B cell (primary cell): ENCODE data around the gene RPAP2. TPM values are rescaled to one million over a fixed set of nuclear protein-coding genes. Genes with fewer than 3 reads are reported as not detected.

Experiments used
- ATAC-seq: fragments of 200-7000 bp; cut with Tn5 transposase; one replicate; pipeline ENCODE4 v1.10.0; 2021; ENCODE audit warnings: low read depth, mild to moderate bottlenecking, moderate number of reproducible peaks, moderate library complexity
- CTCF ChIA-PET: fragments of 350-600 bp; sonication (Branson Sonifier 250); formaldehyde crosslinking; loops from one replicate; lab custom pipeline; 2021; ENCODE audit warnings: antibody characterized with exemption, inconsistent platforms; lab: Charles Lee
- POLR2A ChIA-PET: fragments of 350-600 bp; sonication (Branson Sonifier 250); formaldehyde crosslinking; loops from one replicate; lab custom pipeline; 2021; ENCODE audit warnings: antibody characterized with exemption; lab: Charles Lee
- DNase-seq: peaks from one replicate; pipeline ENCODE4 v3.0.0; 2013
- H2AFZ ChIP-seq: 2 replicates; pipeline ENCODE4 v1.6.1; 2012; ENCODE audit warnings: mild to moderate bottlenecking, low read depth, low read length; ENCODE audit not compliant: insufficient read depth, poor library complexity, severe bottlenecking
- H3K27ac ChIP-seq, 2 donors: 1 replicate in 1 of 2; 2 replicates in 1 of 2; pipeline ENCODE4 v1.5.1; 2012 to 2013; ENCODE audit warnings: low read length in 2 of 2, mild to moderate bottlenecking in 2 of 2, moderate library complexity in 1 of 2
- H3K27me3 ChIP-seq, 4 experiments: fragments of 200-600 bp in 1 of 4; sonication (generic) in 1 of 4; replicated peaks in 1 of 4; 1 replicate in 2 of 4; 2 replicates in 2 of 4; pipeline versions ENCODE4 v1.6.1 to v1.7.0; 2013 to 2016; ENCODE audit warnings: low read length in 3 of 4, mild to moderate bottlenecking in 2 of 4, mixed read lengths in 1 of 4, moderate library complexity in 1 of 4; ENCODE audit not compliant: insufficient read depth in 4 of 4, control insufficient read depth in 3 of 4; ENCODE audit errors: control extremely low read depth in 1 of 4
- H3K36me3 ChIP-seq, 2 experiments: replicated peaks in 1 of 2; 1 replicate in 1 of 2; 2 replicates in 1 of 2; pipeline versions ENCODE4 v1.6.1 to v1.7.1; 2013; ENCODE audit warnings: low read length in 1 of 2; ENCODE audit not compliant: insufficient read depth in 2 of 2, control insufficient read depth in 1 of 2; ENCODE audit errors: control extremely low read depth in 1 of 2, extremely low read depth in 1 of 2
- H3K4me1 ChIP-seq, 2 donors: fragments of 200-600 bp in 1 of 2; sonication (generic) in 1 of 2; 1 replicate in 1 of 2; 2 replicates in 1 of 2; pipeline versions ENCODE4 v1.5.1 to v1.6.1; 2013 to 2017; ENCODE audit warnings: low read length in 2 of 2; ENCODE audit not compliant: control insufficient read depth in 2 of 2, insufficient read depth in 2 of 2
- H3K4me2 ChIP-seq: replicated peaks from 2 replicates; pipeline ENCODE3; 2012; ENCODE audit warnings: mild to moderate bottlenecking, low read depth, low read length; ENCODE audit not compliant: poor library complexity, severe bottlenecking
- H3K4me3 ChIP-seq, 5 experiments: fragments of 200-600 bp in 1 of 5; sonication (generic) in 1 of 5; 1 replicate in 3 of 5; 2 replicates in 2 of 5; pipeline versions ENCODE4 v1.5.1 to v1.7.0; 2011 to 2016; ENCODE audit warnings: low read length in 4 of 5, mild to moderate bottlenecking in 4 of 5, low read depth in 2 of 5, control low read depth in 1 of 5, moderate library complexity in 1 of 5; ENCODE audit not compliant: insufficient read depth in 1 of 5; ENCODE audit errors: control extremely low read depth in 1 of 5, extremely low read depth in 1 of 5
- H3K79me2 ChIP-seq: fragments of 200-600 bp; sonication (generic); one replicate; pipeline ENCODE4 v1.6.0; 2016; ENCODE audit warnings: low read length; ENCODE audit not compliant: control insufficient read depth, insufficient read depth
- H3K9ac ChIP-seq: fragments of 200-600 bp; sonication (generic); 2 replicates; pipeline ENCODE4 v1.6.1; 2017; ENCODE audit warnings: mild to moderate bottlenecking, low read length, moderate library complexity
- H3K9me3 ChIP-seq, 3 donors: one replicate each; pipeline versions ENCODE4 v1.6.1 to v1.7.1; 2013; ENCODE audit warnings: low read length in 2 of 3; ENCODE audit not compliant: control insufficient read depth in 2 of 3, insufficient read depth in 1 of 3; ENCODE audit errors: control extremely low read depth in 1 of 3
- H4K20me1 ChIP-seq: 2 replicates; pipeline ENCODE4 v1.6.0; 2012; ENCODE audit warnings: mild to moderate bottlenecking, low read length; ENCODE audit not compliant: insufficient read depth, control insufficient read depth, poor library complexity, severe bottlenecking
- H3K27ac Mint-ChIP-seq: one replicate; pipeline ENCODE4 v1.8.0; 2021; ENCODE audit warnings: mixed read lengths
- H3K27me3 Mint-ChIP-seq: one replicate; pipeline ENCODE4 v1.8.0; 2021; ENCODE audit warnings: mixed read lengths
- H3K4me1 Mint-ChIP-seq: one replicate; pipeline ENCODE4 v1.8.0; 2021; ENCODE audit warnings: mixed read lengths
- H3K4me3 Mint-ChIP-seq: one replicate; pipeline ENCODE4 v1.8.0; 2021; ENCODE audit warnings: mixed read lengths
- H3K9me3 Mint-ChIP-seq: one replicate; pipeline ENCODE4 v1.8.0; 2022; ENCODE audit warnings: mixed read lengths; ENCODE audit not compliant: insufficient read depth
- CTCF ChIP-seq: fragments of 200-600 bp; IDR thresholded peaks from one replicate; pipeline ENCODE4 v1.8.0; 2022; ENCODE audit warnings: antibody characterized with exemption, mild to moderate bottlenecking
- EZH2 ChIP-seq: IDR thresholded peaks from 2 replicates; pipeline ENCODE4 v1.6.1; 2012; ENCODE audit warnings: borderline replicate concordance, low read depth, mild to moderate bottlenecking, moderate library complexity, low read length; ENCODE audit not compliant: insufficient read depth, poor library complexity, severe bottlenecking
- WGBS: methylation state at CpG from one replicate; pipeline ENCODE4 v1.1.5; 2013; ENCODE audit warnings: missing lambda C conversion rate; ENCODE audit not compliant: insufficient coverage; 5-methylcytosine and 5-hydroxymethylcytosine counted together
- intact Hi-C: fragments of 100-400 bp; cut with micrococcal nuclease; formaldehyde crosslinking; loops from one replicate; pipeline ENCODE4 v1.10.0; 2022
- polyA plus RNA-seq: library from polyadenylated mRNA; depleted of rRNA; stranded (reverse); fragments of >200 nt; gene quantifications from 2 replicates; pipeline ENCODE4 v1.2.3, GENCODE V29; 2012
- total RNA-seq, 2 donors: library from RNA; stranded (reverse); fragments of 120-200 nt in 1 of 2; gene quantifications; 1 replicate in 1 of 2; 2 replicates in 1 of 2; pipeline versions ENCODE4 v1.2.3 to v1.2.4, GENCODE V29; 2013 to 2022

RPAP2 gene
- total and polyA plus RNA-seq, 2 donors (not counting 1 experiment from before 2014, with no cell fraction given) = 6.3 to 31.6 TPM

GRCh38 chr1:92443893-92444292 lies 145.0 kb downstream of the RPAP2 start:
- Histone ChIP-seq H2AFZ (no peak overlapping the region), H3K27ac (no peak overlapping the region), H3K36me3 (no peaks in the 10 kb centered on the region), H4K20me1 (no peaks in the 10 kb centered on the region), H3K9me3 (no peaks in the 10 kb centered on the region), H3K4me1 (no peaks in the 10 kb centered on the region), H3K4me3 (no peak overlapping the region), H3K9ac (no peak overlapping the region), H3K4me2 (no peak overlapping the region), H3K79me2 (no peaks in the 10 kb centered on the region), H3K27me3 (no peaks in the 10 kb centered on the region)
- Mint-ChIP-seq H3K4me1 (no peaks in the 10 kb centered on the region), H3K27me3 (no peaks in the 10 kb centered on the region), H3K4me3 (no peak overlapping the region), H3K9me3 (no peaks in the 10 kb centered on the region), H3K27ac (no peak overlapping the region)
- no peak for TF ChIP-seq EZH2
- TF ChIP-seq CTCF = no peak
- ATAC-seq (no peak), DNase-seq (no peak)
- 88% methylated on average over 3 of the region's 3 CpGs for WGBS
- ChIA-PET CTCF (no interaction called here), POLR2A (no interaction called here)
- intact Hi-C loops = no loop called here

GRCh38 chr1:92444351-92444750 lies 145.5 kb downstream of the RPAP2 start:
- no peaks in the 10 kb centered on the region for H4K20me1 ChIP-seq
- no peaks in the 10 kb centered on the region for H3K4me1 Mint-ChIP-seq
- H3K27me3 Mint-ChIP-seq = no peaks in the 10 kb centered on the region
- H3K4me3 Mint-ChIP-seq = no peak overlapping the region
- DNase-seq (no peak), ATAC-seq (no peak)
- TF ChIP-seq EZH2 = no peak
- TF ChIP-seq CTCF = no peak
- H3K36me3 ChIP-seq = no peaks in the 10 kb centered on the region
- no peak overlapping the region for H3K4me2 ChIP-seq
- no peak overlapping the region for H2AFZ ChIP-seq
- no peak overlapping the region for H3K27ac Mint-ChIP-seq
- no peaks in the 10 kb centered on the region for H3K27me3 ChIP-seq
- ChIA-PET POLR2A (no interaction called here), CTCF (no interaction called here)
- H3K27ac ChIP-seq = no peak overlapping the region
- no peaks in the 10 kb centered on the region for H3K4me1 ChIP-seq
- H3K9me3 Mint-ChIP-seq = no peaks in the 10 kb centered on the region
- 93% methylated on average over 1 of the region's 1 CpG for WGBS
- no peak overlapping the region for H3K4me3 ChIP-seq
- no peaks in the 10 kb centered on the region for H3K79me2 ChIP-seq
- H3K9me3 ChIP-seq = no peaks in the 10 kb centered on the region
- H3K9ac ChIP-seq = no peak overlapping the region
- intact Hi-C loops = no loop called here
